Caki2 (cell line): Measurements from ENCODE around the gene CENPM. TPM values are rescaled to one million over a fixed set of nuclear protein-coding genes. Genes with fewer than 3 reads are reported as not detected.
A peak's percentile ranks its signal among the peaks of the same experiment; 100 is the strongest.
"Not testable (repeated sequence)": the region's sequence is repeated elsewhere in the genome, so short reads cannot be mapped to it uniquely, and the experiment has no call there.

Experiments
- DNase-seq: peaks from one replicate; pipeline ENCODE4 v3.0.0-alpha.2; 2015; ENCODE audit warnings: low read depth
- in situ Hi-C: cut with HindIII; loops from 2 replicates; pipeline ENCODE4 v1.10.0; 2016; ENCODE audit warnings: low sequenced_read_pairs, low pct_unique_long_range_greater_than_20kb, mixed read lengths
- total RNA-seq: library from RNA; depleted of rRNA; stranded (reverse); fragments of >200 nt; shearing (Covaris generic); gene quantifications from 2 replicates; pipeline ENCODE4 v1.2.3, GENCODE V29; 2014; ENCODE audit warnings: low replicate concordance

Gene CENPM
- total RNA-seq, 1 experiment from 2014 or later = 72.2 TPM

GRCh38 chr22:41969110-41969646 lies 22.2 kb upstream of the CENPM start, which contains the start of gene SEPTIN3:
SEPTIN3 (plus strand) TSS chr22:41969443; CDS start chr22:41971493, 2,050 bp downstream.
- in situ Hi-C loops = no loop called here
- DNase-seq = no peak

GRCh38 chr22:41968601-41969000 lies 21.6 kb upstream of the CENPM start:
- no peak for DNase-seq
- in situ Hi-C loops = no loop called here

- DNase-seq = peak; percentile 69
- in situ Hi-C loops = no loop called here
Observed at GRCh38 chr22:41966607-41967240, 19.8 kb upstream of the CENPM start.

GRCh38 chr22:41966225-41966606 lies 19.3 kb upstream of the CENPM start:
- in situ Hi-C loops = no loop called here
- no peak for DNase-seq

GRCh38 chr22:41964112-41964491 lies 17.1 kb upstream of the CENPM start:
- in situ Hi-C loops = no loop called here
- no peak for DNase-seq

- in situ Hi-C loops = no loop called here
- DNase-seq = no peak
Observed at GRCh38 chr22:41963453-41964111, 16.6 kb upstream of the CENPM start.

- in situ Hi-C loops = no loop called here
- DNase-seq = no peak
Observed at GRCh38 chr22:41957941-41958556, 11.1 kb upstream of the CENPM start.

- in situ Hi-C loops = no loop called here
- DNase-seq = no peak
Observed at GRCh38 chr22:41952713-41953112, 5.8 kb upstream of the CENPM start.

GRCh38 chr22:41951898-41952474 lies 5.0 kb upstream of the CENPM start, which contains the start of gene SMIM45:
SMIM45 (plus strand) TSS chr22:41952150.
- no peak for DNase-seq
- in situ Hi-C loops = no loop called here

GRCh38 chr22:41949297-41949965 lies 2.5 kb upstream of the CENPM start:
- no peak for DNase-seq
- in situ Hi-C loops = no loop called here

- in situ Hi-C loops = not testable (repeated sequence)
Observed at GRCh38 chr22:41948928-41949296, 2.0 kb upstream of the CENPM start.

GRCh38 chr22:41948142-41948541 lies 1.2 kb upstream of the CENPM start:
- DNase-seq = no peak
- in situ Hi-C loops = no loop called here

More at GRCh38 chr22:41948928-41949296, 2.0 kb upstream of the CENPM start:
- DNase-seq = not testable (repeated sequence)

GRCh38 chr22:41947424-41948080 lies 600 bp upstream of the CENPM start:
- DNase-seq = no peak
- in situ Hi-C loops = no loop called here

- DNase-seq = no peak
- in situ Hi-C loops = no loop called here
Observed at GRCh38 chr22:41943661-41944209, 3.2 kb downstream of the CENPM start.

- in situ Hi-C loops = no loop called here
- peak; percentile 77 for DNase-seq
Observed at GRCh38 chr22:41940832-41941765, 5.9 kb downstream of the CENPM start.

- no peak for DNase-seq
- in situ Hi-C loops = no loop called here
Observed at GRCh38 chr22:41939981-41940831, 6.7 kb downstream of the CENPM start.
